AG20443 (cell line): ENCODE results near the gene DOK5.
"Not testable (repeated sequence)": the region's sequence is repeated elsewhere in the genome, so short reads cannot be mapped to it uniquely, and the experiment has no call there.

ENCODE experiments used
- DNase-seq: peaks from one replicate; pipeline ENCODE4 v3.0.0; 2012; ENCODE audit warnings: low spot score, mixed read lengths

Gene DOK5

GRCh38 chr20:54475334-54476168, at the start of gene DOK5:
Gene DOK5 (plus strand): TSS chr20:54475593. CDS start chr20:54475947, 354 bp downstream.
- peak; percentile 75 for DNase-seq

DNA sequence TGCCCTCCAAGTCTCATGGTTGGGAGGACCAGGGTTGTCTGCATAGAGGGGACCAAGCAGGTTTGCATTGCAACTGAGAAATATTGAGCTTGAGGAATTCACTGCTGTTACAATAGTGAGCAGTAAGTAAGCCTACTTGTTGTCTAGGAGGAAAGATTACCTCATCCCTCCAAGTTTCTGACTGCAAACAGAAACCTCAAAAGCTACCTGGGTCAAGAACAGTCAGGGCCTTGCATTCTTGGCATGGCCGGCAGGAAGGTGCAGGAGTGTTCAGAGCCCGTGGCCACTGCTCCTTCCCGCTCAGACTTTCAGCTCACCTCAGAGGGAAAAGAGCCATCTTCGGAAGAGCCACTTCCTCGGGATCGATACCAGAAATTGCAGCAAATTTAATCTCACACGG, 46.0 kb upstream of the DOK5 start:
- no peak for DNase-seq

GRCh38 chr20:54431156-54431944, 44.0 kb upstream of the DOK5 start:
- peak; percentile 18 for DNase-seq

GRCh38 chr20:54432966-54433365, 42.4 kb upstream of the DOK5 start:
- no peak for DNase-seq

DNA sequence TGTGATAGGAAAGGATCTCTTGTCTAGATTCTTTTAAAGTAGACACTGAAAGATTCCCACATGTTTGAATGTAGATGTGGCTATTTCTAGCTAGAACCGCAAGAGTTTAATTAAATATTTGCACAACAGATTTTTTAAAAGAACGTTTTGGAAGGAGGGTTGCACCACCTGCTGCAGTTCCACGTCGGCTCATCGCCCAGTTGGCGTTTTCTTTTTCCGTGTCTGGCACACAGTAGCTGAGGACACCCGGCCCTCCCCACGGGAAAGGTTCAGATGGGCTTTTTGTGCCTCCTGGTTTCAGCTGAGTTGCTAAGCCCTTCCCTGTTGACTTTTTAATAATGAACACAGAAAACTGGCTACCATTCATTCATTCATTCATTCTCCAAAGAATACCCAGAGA, 41.8 kb upstream of the DOK5 start:
- no peak for DNase-seq

DNA sequence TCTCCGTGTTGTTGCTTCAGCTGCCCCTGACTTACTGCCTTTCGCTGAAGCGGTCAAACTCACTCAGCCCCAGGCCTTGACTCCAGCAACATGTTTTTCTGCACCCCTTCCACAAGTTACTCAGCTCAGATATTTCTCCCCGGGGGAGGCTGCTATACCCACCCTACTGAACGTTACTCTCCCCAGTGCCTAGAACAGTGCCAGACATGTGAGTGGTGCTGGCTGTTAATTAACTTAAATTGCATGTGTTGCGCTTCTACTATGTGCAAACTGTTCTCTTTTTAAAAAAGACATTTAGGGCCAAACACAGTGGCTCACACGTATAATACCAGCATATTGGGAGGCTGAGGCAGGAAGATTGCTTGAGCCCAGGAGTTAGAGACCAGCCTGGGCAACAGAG, 41.2 kb upstream of the DOK5 start:
- no peak for DNase-seq

- DNase-seq: no peak
Observed at GRCh38 chr20:54435015-54435414, 40.4 kb upstream of the DOK5 start.

GRCh38 chr20:54436410-54436809, 39.0 kb upstream of the DOK5 start:
- not testable (repeated sequence) for DNase-seq

DNA sequence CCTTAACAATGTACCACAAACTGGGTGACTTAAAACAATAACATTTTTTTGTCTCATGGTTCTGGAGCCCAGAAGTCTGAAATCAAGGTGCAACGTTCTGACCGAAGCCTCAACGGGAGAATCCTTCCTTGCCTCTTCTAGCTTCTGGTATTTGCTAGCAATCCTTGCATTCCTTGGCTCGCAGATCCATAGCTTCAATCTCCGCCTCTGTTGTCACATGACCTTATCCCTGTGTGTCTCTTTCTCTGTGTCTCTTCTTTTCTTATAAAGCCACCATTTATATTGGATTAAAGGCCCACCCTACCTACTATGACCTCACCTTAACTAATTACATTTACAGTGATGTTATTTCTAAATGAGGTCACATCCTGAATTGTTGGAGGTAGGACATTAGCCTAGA, 37.2 kb upstream of the DOK5 start:
- no peak for DNase-seq

DNA sequence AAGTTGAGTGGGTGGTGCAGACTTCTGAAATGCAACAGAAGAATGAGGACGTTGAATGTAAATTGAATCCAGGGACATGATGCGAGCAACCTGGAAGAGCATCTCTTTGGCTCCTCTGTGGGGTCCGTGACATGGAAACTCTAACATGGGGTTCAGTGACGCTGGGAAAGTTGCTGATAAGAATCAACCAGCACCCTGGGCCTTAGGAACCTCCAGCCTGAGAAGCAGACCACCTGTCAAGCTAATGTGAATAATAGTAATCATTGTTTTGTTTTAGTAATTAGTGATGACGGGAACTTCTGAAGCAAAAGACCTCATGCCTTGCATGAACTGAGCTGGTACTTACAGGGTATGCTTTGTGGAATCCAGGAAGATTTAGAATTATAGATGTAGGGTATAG, 25.2 kb upstream of the DOK5 start:
- DNase-seq: no peak

DNA sequence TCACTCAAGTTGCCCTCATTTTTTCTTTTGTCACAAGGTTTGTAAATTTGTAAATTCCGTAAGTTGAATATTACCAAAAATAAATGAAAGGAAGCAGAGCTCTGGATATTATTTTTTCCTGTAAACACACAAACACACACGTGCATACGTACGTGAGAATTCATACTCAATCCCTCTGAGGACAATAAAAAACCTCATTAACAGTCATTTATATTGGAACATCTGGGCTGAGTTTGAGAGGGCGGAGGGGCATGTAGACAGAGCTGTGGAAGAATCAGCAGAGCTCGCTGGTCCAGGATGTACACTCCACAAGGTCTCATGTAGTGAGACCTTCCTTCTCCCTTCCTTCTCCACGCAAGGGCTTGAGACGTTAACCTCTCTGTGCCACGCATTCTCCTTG, 24.2 kb upstream of the DOK5 start:
- no peak for DNase-seq

DNA sequence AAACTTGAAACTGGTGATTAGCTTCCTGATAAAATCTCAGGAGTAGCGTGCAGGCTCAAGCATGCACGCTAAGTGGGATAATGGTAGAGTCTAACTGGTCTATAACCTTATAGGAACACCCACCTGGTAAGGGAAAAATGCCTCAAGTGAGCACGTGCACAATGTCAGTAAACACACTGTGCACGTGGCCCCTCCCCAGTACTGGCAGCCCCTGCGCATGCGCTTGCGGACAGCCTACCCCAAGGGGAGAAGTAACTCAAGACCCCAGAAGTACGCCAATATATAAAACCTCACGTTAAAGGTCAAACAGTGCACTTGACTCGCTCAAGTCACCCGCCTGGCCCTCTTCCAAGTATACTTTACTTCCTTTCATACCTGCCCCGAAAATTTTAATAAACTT, 23.1 kb upstream of the DOK5 start:
- DNase-seq: no peak

- no peak for DNase-seq
Observed at GRCh38 chr20:54454982-54455381, 20.4 kb upstream of the DOK5 start.

- DNase-seq: no peak
Observed at GRCh38 chr20:54456423-54456822, 19.0 kb upstream of the DOK5 start.

DNA sequence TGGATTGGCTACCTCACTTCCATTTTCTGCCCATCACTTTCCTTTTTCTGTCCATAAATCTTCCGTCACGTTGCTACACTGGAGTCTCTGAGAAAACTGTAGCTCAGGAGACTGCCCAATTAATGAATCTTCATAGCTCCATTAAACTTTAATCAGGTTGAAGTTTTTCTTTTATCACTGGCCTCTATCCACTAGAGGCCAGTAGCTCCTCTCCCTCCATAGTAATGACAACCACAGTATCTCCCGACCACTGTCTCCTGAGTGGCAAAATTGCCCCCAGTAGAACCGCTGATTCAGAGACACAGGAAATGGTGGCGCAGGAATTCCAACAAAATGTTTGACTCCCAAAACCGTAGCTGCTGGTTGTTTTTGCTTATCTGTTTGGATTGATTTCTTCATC, 18.4 kb upstream of the DOK5 start:
- DNase-seq: no peak

GRCh38 chr20:54458219-54458618, 17.2 kb upstream of the DOK5 start:
- no peak for DNase-seq

- DNase-seq: no peak
Observed at GRCh38 chr20:54459279-54459678, 16.1 kb upstream of the DOK5 start.

- no peak for DNase-seq
Observed at GRCh38 chr20:54464003-54464402, 11.4 kb upstream of the DOK5 start.

- DNase-seq: no peak
Observed at GRCh38 chr20:54466127-54466526, 9.3 kb upstream of the DOK5 start.

- no peak for DNase-seq
Observed at GRCh38 chr20:54467622-54468021, 7.8 kb upstream of the DOK5 start.

DNA sequence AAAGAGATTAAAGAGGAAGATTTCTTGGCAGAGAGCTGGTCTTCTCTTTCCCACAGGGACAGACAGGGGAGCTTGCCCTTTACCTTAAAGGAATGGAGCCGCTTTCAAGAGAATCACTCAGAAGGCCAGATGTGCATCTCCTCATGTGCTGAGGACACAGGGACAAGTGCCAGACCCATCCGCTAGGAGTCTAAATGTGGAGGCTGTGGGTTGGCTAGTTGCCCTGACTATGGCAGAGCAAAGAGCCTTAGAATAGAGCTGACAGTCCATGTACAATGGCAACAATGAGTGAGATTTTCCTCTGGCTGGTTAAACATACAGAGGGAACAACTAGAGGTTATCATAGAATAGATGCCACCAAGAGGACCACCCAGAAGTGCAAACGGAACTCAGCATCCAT, 7.3 kb upstream of the DOK5 start:
- DNase-seq: no peak

DNA sequence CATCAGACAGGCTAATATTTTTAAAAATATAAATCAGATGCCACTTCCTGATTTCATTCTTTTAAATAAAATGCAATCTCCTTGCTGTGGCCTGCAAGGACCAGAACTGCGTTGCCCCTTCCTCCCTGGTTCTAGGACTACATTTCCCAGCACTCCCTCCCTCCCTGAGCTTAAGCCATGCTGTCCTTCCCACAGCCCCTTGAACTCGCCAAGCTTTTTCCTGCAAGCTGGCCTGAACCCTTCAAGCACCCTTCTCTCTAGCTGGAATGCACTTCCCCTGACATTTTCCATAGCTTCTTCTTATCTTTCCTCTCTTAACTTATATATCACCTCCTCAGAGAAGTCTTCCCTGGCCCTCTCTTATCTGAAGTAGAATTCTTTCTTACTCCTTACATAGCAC, 6.1 kb upstream of the DOK5 start:
- no peak for DNase-seq

- DNase-seq: no peak
Observed at GRCh38 chr20:54469952-54470351, 5.4 kb upstream of the DOK5 start.
